Panc1 (cell line): ENCODE results near the gene LPP. TPM values are rescaled to one million over a fixed set of nuclear protein-coding genes. Genes with fewer than 3 reads are reported as not detected.

ENCODE experiments used
- ATAC-seq: fragments of 200-7000 bp; cut with Tn5 transposase; 2 replicates; pipeline ENCODE4 v1.9.1; 2020; ENCODE audit warnings: mild to moderate bottlenecking, moderate library complexity
- BruUV-seq: library from RNA; stranded (reverse); fragments of 400-500 nt; replicated peaks from 2 replicates; lab custom pipeline; 2021; lab: Mats Ljungman, UMichigan
- CTCF ChIA-PET: fragments of 300-600 bp; sonication (Branson Sonifier 250); formaldehyde crosslinking; loops from one replicate; lab custom pipeline; 2022; ENCODE audit warnings: antibody characterized with exemption; lab: Charles Lee
- POLR2A ChIA-PET: fragments of 300-600 bp; sonication (Branson Sonifier 250); formaldehyde crosslinking; loops from one replicate; lab custom pipeline; 2022; ENCODE audit warnings: antibody characterized with exemption; lab: Charles Lee
- DNase-seq: peaks from one replicate; pipeline ENCODE4 v3.0.0-alpha.2; 2010; ENCODE audit warnings: low read depth, low spot score
- H3K27ac ChIP-seq: 2 replicates; pipeline ENCODE4 v1.5.1; 2011; ENCODE audit warnings: mild to moderate bottlenecking, low read length, inconsistent platforms
- H3K27me3 ChIP-seq: fragments of 200-500 bp; sonication (Bioruptor generic); 2 replicates; pipeline ENCODE4 v1.6.0; 2014; ENCODE audit warnings: low read length, inconsistent platforms; ENCODE audit not compliant: control insufficient read depth, insufficient read depth
- H3K36me3 ChIP-seq: fragments of 200-500 bp; sonication (Bioruptor generic); 2 replicates; pipeline ENCODE4 v1.5.1; 2014; ENCODE audit warnings: inconsistent platforms, mild to moderate bottlenecking, low read length, moderate library complexity; ENCODE audit not compliant: control insufficient read depth, insufficient read depth
- H3K4me1 ChIP-seq: 2 replicates; pipeline ENCODE4 v1.5.1; 2011; ENCODE audit warnings: inconsistent platforms, mild to moderate bottlenecking, low read length, moderate library complexity; ENCODE audit not compliant: control insufficient read depth, insufficient read depth
- H3K4me3 ChIP-seq, 2 experiments: 2 replicates each; pipeline ENCODE4 v1.5.1; 2011 to 2012; ENCODE audit warnings: low read depth in 2 of 2, low read length in 2 of 2, mild to moderate bottlenecking in 2 of 2, inconsistent platforms in 1 of 2, moderate library complexity in 1 of 2
- H3K9me3 ChIP-seq: fragments of 200-500 bp; sonication (Bioruptor generic); 2 replicates; pipeline ENCODE4 v1.5.1; 2014; ENCODE audit warnings: low read depth, mild to moderate bottlenecking, inconsistent platforms, low read length, moderate library complexity; ENCODE audit not compliant: control insufficient read depth, insufficient read depth
- CTCF ChIP-seq: fragments of 450-650 bp; IDR thresholded peaks from 2 replicates; pipeline ENCODE4 v1.5.1; 2017; ENCODE audit warnings: mild to moderate bottlenecking
- POLR2AphosphoS5 ChIP-seq: IDR thresholded peaks from 2 replicates; pipeline ENCODE4 v1.6.1; 2012; ENCODE audit warnings: mild to moderate bottlenecking, low read depth, low read length, moderate library complexity
- REST ChIP-seq, 2 experiments: IDR thresholded peaks; 2 replicates each; pipeline ENCODE4 v1.6.1; 2011 to 2012; ENCODE audit warnings: low read depth in 2 of 2, control low read depth in 1 of 2, low read length in 1 of 2, mild to moderate bottlenecking in 1 of 2, moderate library complexity in 1 of 2; ENCODE audit not compliant: insufficient read depth in 1 of 2
- SIN3A ChIP-seq: IDR thresholded peaks from 2 replicates; pipeline ENCODE4 v1.6.1; 2012; ENCODE audit warnings: low read depth, mild to moderate bottlenecking, low read length, moderate library complexity, borderline replicate concordance; ENCODE audit not compliant: insufficient read depth
- TCF7L2 ChIP-seq: IDR thresholded peaks from 2 replicates; pipeline ENCODE4 v1.6.1; 2011; ENCODE audit warnings: mild to moderate bottlenecking, low read depth, low read length, inconsistent platforms
- in situ Hi-C: cut with HindIII; loops from 2 replicates; pipeline ENCODE4 v1.10.0; 2016; ENCODE audit warnings: low sequenced_read_pairs, low pct_unique_long_range_greater_than_20kb
- intact Hi-C: fragments of 100-400 bp; cut with micrococcal nuclease; formaldehyde crosslinking; loops from one replicate; pipeline ENCODE4 v1.10.0; 2022; ENCODE audit not compliant: unreplicated experiment
- total RNA-seq: library from RNA; stranded (reverse); gene quantifications from one replicate; pipeline ENCODE4 v1.2.1, GENCODE V29; 2021; ENCODE audit not compliant: unreplicated experiment

LPP gene
- total RNA-seq, 1 experiment from 2014 or later: 90.0 TPM

- Histone ChIP-seq H3K4me3 (no peak overlapping the region), H3K9me3 (no peaks in the 10 kb centered on the region), H3K27me3 (no peaks in the 10 kb centered on the region), H3K36me3 (no peaks in the 10 kb centered on the region), H3K27ac (no peak overlapping the region), H3K4me1 (no peaks in the 10 kb centered on the region)
- TF ChIP-seq CTCF (no peak), SIN3A (no peak), POLR2AphosphoS5 (no peak)
- BruUV-seq: no TSS peak
- no peak for ATAC-seq
- CTCF ChIA-PET: interaction anchor here (0.6 kb wide), 1 partner anchor 908 kb away, joined by 3 read pairs; no protein-coding TSS in a partner anchor
- POLR2A ChIA-PET: no interaction called here
- intact Hi-C loops (no loop called here), in situ Hi-C loops (no loop called here)
- DNase-seq: no peak
These were observed 493.3 kb downstream of the LPP start for GRCh38 chr3:188647237-188647636.

GRCh38 chr3:188649521-188649920, 495.6 kb downstream of the LPP start:
- in situ Hi-C loops (no loop called here), intact Hi-C loops (no loop called here)
- Histone ChIP-seq H3K27ac (no peak overlapping the region), H3K4me3 (no peak overlapping the region), H3K27me3 (no peaks in the 10 kb centered on the region), H3K36me3 (no peaks in the 10 kb centered on the region), H3K9me3 (no peaks in the 10 kb centered on the region), H3K4me1 (no peaks in the 10 kb centered on the region)
- CTCF ChIA-PET: no interaction called here
- BruUV-seq: no TSS peak
- TF ChIP-seq REST (IDR thresholded peaks at IDR 0.05; ENCODE audit: insufficient read depth in 1 of 2, low read depth in 2 of 2, low read length in 1 of 2) (no peak), CTCF (no peak), TCF7L2 (no peak), POLR2AphosphoS5 (no peak), SIN3A (no peak)
- DNase-seq (no peak), ATAC-seq (no peak)
- POLR2A ChIA-PET: no interaction called here
